NCI-H82 treated with DMSO at 0.1 percent for 48 hours (cell line): ENCODE measurements around the gene VSX2.

Experiments
- DNase-seq: peaks from one replicate; lab custom pipeline; 2025; ENCODE audit not compliant: unreplicated experiment; lab: John Stamatoyannopoulos, UW

The VSX2 gene

DNA sequence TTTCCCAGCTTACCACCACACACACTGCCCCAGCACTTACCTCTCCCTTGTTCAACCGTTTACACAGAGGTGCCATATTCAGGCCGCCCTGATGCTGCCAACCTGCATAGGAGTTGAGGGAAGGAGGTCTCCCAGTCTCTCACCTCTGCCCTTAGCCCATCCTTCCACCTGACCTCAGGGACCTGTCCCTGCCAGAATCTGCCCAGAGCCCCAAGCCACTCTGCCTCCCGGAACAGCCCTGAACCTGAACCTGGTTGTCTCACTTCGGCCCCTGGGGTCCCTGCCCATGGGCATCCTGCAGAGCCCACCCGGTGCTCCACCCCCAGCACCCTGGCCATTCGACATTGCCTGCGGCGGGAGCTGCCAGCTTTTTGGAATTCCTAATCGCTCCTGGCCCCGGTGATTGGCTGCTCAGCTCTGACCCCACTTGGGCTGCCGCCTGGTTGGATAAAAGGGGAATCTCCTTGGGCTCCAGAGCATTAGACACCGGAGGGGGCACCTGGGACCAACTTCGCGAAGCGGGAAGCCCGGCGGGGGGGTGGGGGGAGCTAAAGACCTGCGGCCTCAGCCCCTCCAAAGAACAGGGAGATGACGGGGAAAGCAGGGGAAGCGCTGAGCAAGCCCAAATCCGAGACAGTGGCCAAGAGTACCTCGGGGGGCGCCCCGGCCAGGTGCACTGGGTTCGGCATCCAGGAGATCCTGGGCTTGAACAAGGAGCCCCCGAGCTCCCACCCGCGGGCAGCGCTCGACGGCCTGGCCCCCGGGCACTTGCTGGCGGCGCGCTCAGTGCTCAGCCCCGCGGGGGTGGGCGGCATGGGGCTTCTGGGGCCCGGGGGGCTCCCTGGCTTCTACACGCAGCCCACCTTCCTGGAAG lies at the start of gene VSX2:
Gene VSX2 (plus strand): TSS at position 476 of the 874 bp plus-strand sequence. CDS start 113 bp downstream, at position 589.
- no peak for DNase-seq

GRCh38 chr14:74190927-74191575 lies 48.2 kb upstream of the VSX2 start:
- DNase-seq = no peak

DNA sequence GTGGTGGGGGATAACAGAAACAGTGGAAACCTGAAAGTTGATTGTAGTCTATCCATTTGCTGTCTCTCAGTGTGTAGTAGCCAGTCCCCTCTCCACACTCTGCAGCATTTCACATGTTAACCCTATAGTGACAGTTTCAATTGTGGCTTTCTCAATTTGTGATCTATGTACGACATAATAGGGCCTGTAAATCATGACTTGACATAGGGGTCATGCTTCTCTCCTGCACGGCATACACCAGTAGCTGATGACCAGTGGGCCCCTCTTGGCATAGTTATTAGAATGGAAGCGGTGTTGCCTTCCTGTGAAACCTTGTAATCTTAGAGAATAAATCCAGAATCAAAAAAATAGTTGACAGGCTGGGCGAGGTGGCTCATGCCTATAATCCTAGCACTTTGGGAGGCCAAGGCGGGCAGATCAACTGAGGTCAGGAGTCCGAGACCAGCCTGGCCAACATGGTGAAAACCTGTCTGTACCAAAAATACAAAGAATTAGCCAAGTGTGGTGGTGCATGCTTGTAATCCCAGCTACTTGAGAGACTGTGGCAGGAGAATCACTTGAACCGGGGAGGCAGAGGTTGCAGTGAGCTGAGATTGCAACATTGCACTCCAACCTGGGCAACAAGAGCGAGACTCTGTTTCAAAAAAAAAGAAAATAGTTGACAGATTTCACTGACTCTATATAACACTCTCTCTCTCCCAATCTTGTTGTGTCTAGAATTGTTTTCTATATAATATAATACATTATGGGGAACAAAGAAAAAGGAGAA lies 44.6 kb upstream of the VSX2 start:
- no peak for DNase-seq

GRCh38 chr14:74195623-74196022 lies 43.6 kb upstream of the VSX2 start:
- no peak for DNase-seq

GRCh38 chr14:74198441-74199234 lies 40.6 kb upstream of the VSX2 start:
- no peak for DNase-seq

DNA sequence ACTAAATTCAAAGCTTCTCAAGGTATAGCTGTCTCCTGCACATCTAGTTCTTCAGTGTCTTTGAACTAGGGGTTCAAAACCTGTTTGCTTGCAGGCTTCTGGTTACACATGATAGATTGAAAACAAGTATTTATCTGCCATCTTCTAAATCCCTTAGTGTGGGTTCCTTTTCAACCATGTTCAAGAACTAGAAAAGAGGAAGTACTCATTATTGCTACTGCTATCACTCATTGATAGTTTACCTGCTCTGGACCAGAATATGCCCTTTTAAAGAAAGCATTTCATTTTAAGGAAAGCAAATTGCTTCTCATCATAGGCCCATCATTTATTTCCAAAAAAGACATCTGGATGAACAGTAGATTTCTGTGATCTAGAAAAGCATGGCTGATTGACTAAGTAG lies 37.1 kb upstream of the VSX2 start:
- DNase-seq = no peak

DNA sequence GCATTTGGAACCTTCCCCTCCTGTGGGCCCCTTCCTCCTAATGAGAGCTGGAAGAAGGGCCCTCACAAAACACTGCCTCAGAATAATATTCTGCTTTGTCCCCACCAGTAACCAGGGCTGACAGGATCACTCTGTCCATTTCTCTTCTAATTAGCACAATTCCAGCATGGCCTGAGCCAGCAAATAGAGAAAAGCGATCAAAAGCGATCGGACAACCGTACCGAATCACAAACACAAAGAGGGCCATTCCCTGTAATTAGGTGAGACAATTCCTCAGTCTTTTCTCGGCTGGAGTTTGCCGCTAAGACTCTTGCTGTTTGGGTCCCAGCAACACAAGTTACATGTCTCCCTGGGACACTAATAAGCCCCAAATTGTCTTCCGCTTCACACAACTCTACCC lies 35.6 kb upstream of the VSX2 start:
- no peak for DNase-seq

- no peak for DNase-seq
These were observed 34.8 kb upstream of the VSX2 start for GRCh38 chr14:74204491-74204890.

GRCh38 chr14:74205882-74206281 lies 33.4 kb upstream of the VSX2 start:
- no peak for DNase-seq

- no peak for DNase-seq
These were observed 31.3 kb upstream of the VSX2 start for GRCh38 chr14:74207943-74208342.

- no peak for DNase-seq
These were observed 30.6 kb upstream of the VSX2 start for GRCh38 chr14:74208642-74209041.

- DNase-seq = no peak
These were observed 27.2 kb upstream of the VSX2 start for GRCh38 chr14:74211945-74212580.

- peak; percentile 33 for DNase-seq
These were observed 25.1 kb upstream of the VSX2 start for GRCh38 chr14:74213907-74214803.

GRCh38 chr14:74216671-74217070 lies 22.6 kb upstream of the VSX2 start:
- DNase-seq = no peak

DNA sequence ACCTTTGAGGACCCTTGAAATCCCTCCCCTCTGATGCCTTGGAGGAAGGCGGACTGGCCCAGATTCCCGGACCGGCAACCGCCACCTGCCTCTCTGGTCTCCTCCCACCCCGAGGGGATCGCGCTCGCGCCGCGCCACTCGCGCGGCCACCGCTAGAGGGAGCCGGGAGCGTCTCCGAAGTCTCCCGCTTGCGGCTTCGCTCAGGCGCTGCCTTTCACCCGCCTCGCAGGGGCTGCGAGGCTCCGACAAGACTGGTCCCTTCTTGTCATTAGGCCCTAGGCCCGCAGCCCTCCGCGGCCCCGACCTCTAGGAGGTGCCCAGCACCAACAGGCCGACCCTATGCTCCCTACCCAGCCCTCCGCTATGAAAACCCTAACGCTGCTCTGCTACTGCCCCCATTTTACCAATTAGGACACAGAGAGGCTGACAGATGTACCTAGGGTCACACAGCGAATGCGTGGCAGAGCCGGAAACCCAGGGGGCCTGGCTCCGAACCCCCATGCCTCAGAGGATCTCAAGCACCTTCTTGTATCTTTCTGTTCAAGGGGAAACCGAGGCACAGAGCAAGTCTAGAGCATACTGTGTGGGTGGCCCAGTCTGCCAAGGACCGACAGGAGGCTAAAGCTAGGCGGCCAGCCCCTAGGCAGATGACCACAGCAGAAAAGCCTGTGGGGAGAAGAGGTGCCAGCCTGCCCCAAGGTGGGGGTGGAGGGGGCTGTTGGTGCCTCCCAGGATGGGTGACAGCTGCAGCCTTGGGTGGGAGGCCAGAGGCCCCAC lies 21.4 kb upstream of the VSX2 start:
- peak; percentile 27 for DNase-seq

DNA sequence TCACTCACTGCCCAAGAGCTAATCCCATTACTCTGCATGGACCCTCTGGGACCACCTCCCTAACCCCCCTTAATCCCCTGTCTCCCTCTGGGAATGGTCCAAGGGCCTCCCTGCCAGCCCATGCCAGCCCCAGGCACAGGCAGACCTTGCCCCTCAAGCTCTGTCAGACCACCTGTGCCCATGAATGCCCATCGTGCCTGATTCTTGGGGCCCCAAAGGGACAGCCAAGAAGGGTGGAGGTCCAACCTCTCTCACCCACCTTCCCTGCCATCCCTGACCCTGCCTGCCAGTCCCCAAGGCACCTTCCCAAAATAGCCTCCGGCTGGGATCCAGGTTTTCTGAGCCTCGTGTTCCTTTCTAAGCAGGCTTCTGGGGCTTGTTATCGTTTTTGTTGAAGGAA lies 20.8 kb upstream of the VSX2 start:
- DNase-seq = no peak

DNA sequence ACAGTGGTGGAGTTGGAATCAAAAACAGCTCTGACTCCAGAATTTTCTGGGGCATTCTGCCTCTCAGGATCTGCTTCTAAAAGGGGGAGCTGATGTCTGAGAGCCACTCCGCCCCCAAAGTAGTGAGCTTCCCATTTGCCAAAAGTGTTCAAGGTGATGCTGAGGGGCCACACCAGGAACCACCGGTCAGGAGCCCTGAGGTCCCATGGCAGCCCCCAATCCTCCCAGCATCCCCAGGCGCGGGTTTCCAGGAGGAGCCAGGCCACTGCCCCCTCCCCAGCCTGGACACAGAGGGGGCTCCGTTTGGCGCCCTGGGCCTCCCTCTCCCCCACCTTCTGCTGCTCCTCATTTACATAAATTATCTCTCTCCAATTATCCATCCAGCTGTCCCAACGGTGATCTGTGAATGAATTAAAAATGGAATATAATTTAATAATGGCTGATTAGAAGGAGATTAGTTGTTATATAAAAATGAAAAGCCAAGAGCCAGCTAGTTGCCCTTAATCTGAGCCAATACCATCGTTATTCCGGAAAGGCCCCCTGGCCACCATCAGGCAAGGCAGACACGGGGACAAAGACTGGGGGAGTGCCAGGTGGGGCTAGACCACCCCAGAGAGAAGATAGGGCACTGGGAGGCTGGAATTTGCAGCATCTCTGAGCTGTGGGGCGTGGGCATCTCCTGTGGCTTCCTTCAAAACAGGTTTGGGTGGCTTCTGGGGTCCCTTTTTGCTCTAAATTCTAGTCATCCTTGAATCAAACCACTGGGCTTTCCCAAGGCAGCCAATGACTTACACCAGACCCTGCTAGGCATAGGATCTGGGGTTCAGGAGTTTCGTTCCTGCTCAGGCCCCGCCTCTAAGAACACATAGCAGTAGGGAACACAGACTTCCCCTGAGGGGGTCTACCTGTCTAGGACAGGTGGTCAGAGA lies 19.7 kb upstream of the VSX2 start:
- no peak for DNase-seq

GRCh38 chr14:74220991-74221390 lies 18.3 kb upstream of the VSX2 start:
- DNase-seq = no peak
